HG03060 (cell line): ENCODE results near the gene GNAQ.
"Not testable (repeated sequence)": the region's sequence is repeated elsewhere in the genome, so short reads cannot be mapped to it uniquely, and the experiment has no call there.

Experiments used
- ATAC-seq: cut with Tn5 transposase; IDR thresholded peaks from one replicate; pipeline ENCODE4 v1.9.1; 2021; ENCODE audit warnings: low read depth, moderate number of reproducible peaks; ENCODE audit not compliant: unreplicated experiment

Gene GNAQ

GRCh38 chr9:77760919-77761318 is 270.7 kb downstream of the GNAQ start:
- ATAC-seq = not testable (repeated sequence)

GRCh38 chr9:77759391-77759790 is 272.2 kb downstream of the GNAQ start:
- no peak for ATAC-seq

DNA sequence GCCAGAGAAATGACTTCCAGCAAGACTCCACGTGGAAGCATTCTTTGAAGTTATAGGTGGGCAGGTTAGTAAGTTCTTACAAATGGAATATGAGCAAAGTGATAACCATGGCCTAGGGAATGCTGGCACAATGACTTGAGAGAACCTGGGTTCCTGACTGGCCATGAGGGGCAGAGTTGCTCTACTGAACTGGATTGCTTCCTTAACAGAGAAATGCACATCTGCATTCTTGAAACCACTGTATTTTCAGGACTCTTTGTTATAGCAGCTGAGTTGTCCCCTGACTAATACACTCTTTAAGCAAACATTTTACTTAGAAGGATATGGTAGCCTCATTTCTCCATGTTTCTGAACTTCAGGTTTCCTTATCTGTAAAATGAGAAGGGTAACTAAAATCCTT is 275.2 kb downstream of the GNAQ start:
- no peak for ATAC-seq

DNA sequence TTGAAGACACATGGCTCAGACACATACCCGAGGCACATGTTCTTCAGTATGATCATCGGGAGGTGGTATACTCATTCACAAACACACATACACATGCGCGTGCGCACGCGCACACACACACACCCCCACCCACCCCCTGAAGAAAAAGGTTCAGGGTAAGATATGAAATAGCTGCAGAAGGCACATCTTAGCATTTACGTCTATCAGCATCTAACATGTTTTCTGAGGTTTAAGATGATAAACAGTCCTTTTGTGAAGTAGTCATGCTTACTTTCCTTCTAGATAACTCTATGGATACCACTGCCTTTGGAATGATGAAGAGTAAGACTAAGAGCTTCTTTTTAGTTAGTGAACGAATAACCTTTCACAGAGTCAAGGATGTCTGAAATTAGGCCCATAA is 278.4 kb downstream of the GNAQ start:
- ATAC-seq = no peak

- ATAC-seq = no peak
Measured at GRCh38 chr9:77752554-77752953, 279.1 kb downstream of the GNAQ start.

DNA sequence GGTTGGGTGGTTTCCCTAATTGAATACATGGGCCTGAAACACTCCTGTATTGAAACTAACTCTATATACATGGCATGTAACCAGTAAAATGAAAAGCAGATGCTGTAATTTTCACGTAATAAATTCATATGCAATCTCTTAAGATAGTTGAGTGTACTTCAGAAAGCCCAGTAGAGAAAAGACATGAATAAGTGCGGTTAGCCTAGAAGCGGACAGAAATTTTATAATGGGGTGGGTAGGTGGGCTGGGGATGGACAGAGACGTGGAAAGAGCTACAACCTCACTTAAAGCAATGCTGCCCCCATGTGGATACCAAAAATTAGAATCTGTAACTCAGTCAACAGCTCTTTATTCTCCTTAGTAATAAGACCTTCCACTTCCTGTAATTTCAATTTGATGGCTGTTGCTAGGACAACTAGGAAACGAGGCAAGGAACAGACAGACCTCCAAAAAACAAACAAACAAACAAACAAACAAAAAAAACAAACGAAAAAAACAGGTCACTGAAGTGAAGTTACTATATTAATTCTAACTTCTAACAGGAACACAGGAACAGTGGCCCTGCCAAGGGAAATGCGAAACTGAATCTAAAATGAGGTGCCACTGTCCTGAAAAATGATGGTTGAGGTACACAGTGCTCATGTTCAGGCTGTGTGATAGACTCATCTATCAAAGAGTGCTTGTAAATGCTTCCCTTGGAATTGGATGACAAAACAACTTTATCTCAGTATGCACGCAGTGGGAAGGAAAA is 280.1 kb downstream of the GNAQ start:
- no peak for ATAC-seq

- no peak for ATAC-seq
Measured at GRCh38 chr9:77750981-77751340, 280.6 kb downstream of the GNAQ start.

DNA sequence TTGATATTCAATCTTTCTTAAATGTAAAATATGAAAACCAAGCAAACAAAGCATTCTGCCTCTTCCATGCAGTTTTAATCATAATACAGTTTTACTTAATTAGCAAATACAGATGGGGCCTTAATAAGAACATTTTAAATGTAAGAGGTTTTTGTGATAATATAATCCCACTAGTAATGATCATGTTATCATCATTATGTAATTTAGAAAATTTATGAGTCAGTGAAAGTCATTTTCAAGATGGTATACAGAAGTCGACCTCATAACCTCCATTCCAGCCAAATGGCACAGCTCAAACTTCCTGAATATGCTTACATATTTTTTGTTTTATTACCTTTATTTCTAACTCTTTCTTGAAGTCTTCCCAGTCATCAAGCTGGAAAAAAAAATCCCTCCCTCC is 281.3 kb downstream of the GNAQ start:
- ATAC-seq = no peak

DNA sequence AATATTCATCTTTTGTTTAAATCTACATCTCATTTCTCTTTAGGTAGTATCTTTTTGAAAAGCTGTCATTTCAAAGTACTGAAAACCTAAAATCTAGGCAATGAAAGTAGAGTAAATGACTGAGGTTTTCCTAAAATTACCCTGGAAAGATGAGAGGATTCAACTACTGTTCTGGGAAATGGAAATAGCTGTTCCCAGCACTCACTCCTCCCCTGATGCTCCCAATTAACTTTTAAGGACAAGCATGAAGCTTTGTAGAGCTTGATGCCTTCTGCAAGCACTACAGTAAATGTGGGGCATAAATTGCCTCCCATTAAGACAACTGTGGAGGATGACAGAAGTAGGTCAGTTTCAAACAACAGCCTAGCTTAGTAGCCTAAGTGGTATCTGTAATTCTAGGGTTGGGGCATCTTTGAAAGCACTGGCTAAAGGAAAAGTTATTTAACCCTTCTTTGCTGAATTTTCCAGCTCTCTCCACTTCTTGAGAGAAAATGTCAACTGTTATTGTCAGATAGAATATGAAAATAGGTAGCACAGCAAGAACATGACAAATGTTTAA is 283.3 kb downstream of the GNAQ start:
- no peak for ATAC-seq

DNA sequence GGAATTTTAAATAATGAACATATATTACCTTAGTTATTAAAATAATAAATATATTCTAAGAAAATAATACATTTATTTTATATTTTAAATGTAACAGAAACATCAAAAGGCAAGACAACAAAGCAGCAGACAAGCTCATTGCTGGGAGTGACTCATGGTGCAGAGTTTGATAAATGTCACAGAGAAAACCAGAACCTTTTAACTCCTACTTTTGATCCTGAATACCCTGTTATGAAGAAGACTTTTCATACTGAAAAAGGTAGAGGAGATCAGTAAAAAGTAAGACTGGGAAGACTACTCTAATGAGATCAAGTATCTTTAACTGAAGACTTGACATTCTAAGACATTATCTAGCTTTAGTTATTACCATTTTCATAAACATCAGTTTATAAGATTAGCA is 284.4 kb downstream of the GNAQ start:
- ATAC-seq = no peak

DNA sequence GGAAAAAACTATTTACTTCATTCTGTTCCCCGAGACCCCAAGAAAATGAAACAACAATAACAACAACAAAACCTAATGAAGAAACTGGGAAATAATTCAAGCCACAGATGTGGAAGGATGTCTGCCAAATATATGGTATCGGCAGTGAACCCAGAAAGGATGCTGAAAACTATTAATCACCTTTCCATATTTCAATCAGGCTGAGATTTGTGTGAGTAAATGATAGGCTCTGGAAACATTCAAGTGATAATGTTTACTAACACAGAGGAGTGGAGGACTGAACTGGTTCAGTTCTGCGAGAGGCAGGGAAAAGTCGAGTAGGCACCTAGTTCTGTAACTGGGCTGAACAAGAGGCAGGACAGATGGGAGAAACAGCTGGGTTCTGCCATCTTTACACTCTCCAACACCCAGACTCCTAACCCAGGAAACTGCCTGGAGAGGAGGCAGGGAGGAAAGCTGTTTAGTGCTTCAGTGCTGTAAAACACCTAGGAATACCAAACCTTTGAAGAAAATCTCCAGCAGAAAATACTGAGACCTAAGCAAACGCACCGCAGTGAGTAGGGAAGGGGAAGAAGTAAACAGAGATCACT is 286.7 kb downstream of the GNAQ start:
- ATAC-seq = no peak

DNA sequence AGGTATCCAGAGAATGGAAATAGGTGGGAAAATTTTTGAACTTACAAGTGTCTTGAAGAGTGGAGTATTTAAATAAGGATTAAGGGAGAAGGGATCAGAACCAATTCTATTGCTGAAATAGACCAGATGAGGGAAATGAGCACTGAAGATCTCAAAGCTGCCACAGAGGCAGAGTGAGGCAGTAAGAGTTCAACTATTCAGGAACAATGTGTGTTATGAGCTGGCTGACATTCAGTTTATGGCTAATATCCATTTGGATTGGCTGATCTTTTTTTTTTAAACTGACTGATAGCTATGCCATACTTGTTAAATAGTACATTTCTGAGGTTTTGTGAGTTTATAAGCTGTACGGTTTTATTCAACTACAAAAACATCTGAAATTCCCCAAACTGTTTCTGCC is 288.2 kb downstream of the GNAQ start:
- ATAC-seq = no peak

DNA sequence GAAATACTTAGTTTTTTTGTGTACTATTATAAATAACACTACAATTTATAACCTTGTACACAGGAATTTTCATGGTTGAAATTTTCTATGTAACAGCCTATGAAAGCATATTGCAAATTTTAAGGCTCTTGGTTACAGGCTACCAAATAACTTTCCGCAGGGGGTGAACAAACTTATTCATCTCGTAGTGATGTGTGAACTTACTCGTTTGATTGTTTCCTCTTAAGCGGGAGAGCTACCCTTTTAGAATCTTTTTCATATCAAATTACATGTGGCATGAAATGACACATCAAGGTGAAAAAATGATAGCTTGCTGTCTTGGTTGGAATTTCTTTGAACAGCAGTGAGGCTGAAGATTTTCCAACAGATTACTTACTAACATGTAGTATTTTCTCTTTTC is 292.7 kb downstream of the GNAQ start:
- no peak for ATAC-seq

DNA sequence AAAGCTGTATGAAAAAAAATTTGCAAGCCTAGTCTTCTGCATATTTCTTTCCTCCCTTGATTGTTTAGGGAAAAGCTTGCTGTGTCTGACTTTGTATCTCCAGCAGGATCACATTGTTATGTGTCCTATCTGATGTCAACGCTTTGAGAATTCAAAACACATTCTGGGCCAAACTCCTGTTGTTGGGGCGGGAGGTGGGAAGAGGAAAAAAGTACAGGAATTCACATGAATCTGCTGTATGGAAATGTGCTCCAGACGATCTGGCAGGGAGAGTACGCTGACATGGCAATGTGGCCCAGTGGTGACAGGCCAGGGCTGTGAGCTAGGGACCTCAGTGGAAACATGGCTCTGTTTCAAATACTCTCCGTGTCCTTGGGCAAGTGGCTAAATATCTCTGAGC is 296.1 kb downstream of the GNAQ start:
- ATAC-seq = no peak

GRCh38 chr9:77731930-77732329 is 299.7 kb downstream of the GNAQ start:
- ATAC-seq = peak; percentile 45

DNA sequence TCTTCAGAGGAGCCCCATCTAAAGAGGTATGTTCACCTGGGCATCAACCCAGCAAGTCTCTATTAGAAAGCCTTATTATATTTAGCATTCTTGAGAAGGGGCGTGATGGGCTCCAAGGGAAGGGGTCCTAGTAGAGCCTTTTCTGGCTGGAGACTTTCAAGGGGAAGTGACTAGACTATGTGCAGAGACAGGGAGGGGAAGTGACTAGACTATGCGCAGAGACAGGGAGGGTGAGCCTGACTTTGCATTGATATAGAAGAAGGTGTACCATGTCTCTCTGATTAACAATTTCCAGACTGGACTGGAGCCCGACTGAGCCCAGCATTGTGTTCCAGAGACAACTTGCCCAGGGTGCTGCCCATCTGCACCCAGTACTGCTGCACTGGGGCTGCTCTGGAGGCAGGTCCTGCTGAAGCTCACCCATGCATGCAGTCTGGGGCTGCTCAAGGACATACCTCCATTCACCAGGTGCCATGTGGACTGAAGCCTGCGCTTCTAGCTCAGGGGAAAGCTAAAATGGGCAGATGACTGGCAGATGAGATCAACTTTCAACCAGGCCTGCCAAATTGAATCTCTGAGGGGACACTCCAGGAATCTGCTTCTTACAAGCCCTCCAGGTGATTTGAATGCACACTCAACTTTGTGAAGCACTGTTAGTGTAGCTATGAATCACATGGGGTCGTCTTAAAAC is 300.5 kb downstream of the GNAQ start:
- no peak for ATAC-seq

DNA sequence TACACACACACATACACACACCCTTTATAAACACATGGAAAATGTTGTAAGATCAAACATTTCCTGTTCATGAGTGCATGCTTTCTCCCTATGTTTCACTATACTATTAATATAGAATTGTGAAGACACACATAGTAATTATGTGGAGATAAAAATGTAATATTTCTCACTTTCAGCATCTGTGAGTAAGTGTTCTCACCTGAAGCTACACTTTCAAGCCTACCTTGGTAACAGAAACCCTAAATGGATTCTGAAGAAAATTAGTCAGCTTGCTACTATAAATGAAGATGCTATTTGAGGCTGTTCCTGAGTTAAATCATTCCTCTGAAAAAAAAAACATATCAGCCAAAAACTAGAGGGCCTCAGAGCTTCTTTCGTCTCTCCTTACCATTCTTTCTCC is 302.4 kb downstream of the GNAQ start:
- ATAC-seq = no peak

- ATAC-seq = no peak
Measured at GRCh38 chr9:77726814-77727213, 304.8 kb downstream of the GNAQ start.

- no peak for ATAC-seq
Measured at GRCh38 chr9:77726289-77726688, 305.3 kb downstream of the GNAQ start.

- no peak for ATAC-seq
Measured at GRCh38 chr9:77725820-77726219, 305.8 kb downstream of the GNAQ start.

DNA sequence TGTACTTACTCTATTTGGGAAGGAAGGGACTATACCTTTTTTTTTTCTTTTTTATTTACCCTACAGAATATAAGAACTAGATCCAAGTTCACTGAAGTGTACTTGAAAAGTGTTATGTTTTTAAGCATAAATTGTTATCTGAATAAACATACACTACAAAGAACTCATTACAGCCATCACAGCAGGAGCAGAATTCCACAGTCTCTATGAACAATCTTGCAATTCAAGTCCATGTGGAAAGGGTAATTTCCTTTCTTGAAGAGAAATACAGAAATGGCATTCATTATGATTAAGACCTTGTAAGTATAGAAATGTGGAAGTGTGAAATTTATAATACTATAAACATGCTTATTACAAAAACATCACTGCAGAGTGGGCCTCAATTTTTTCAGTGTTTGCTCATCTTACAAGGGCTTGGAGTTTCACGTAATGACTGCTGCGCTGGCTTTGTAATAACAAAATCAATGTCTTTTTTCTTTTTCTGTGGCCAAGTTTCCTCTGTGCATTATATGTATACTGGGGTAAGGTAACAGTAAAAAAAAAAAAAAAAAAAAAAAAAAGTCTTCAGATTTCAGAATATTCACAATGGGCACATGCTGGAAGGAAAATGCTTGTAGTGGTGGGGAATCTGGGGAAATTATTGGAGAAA is 306.4 kb downstream of the GNAQ start:
- no peak for ATAC-seq
